Breast epithelium (tissue), 3 donors: ENCODE data around the gene LRP3.

Experiments used
- POLR2AphosphoS5 ChIP-seq, 3 donors: sonication (generic); formaldehyde crosslinking; IDR thresholded peaks; one replicate each; pipeline ENCODE4 v1.6.1; 2017; ENCODE audit warnings: antibody characterized with exemption in 3 of 3
- TF ChIP-seq, protein P1 (sequence below), 3 donors: fragments of 450-650 bp; IDR thresholded peaks; one replicate each; pipeline ENCODE4 v1.5.1; 2016 to 2017; ENCODE audit warnings: antibody characterized with exemption in 3 of 3, mild to moderate bottlenecking in 3 of 3, moderate library complexity in 3 of 3

DNA sequence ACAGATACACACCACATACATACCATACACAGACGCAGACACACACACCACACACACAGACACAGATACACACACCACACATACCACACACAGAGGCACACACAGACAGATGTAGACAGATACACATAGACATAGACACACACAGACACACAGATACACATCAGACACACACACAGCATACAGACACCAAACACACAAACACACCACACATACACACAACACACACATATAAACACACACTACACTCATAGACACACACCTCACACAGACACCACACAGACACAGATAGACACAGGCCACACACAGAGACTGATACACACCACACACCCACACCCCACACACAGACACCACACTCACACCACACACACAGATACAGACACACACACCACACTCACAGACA is 56.4 kb downstream of the LRP3 start:
- TF ChIP-seq, protein P1, sequence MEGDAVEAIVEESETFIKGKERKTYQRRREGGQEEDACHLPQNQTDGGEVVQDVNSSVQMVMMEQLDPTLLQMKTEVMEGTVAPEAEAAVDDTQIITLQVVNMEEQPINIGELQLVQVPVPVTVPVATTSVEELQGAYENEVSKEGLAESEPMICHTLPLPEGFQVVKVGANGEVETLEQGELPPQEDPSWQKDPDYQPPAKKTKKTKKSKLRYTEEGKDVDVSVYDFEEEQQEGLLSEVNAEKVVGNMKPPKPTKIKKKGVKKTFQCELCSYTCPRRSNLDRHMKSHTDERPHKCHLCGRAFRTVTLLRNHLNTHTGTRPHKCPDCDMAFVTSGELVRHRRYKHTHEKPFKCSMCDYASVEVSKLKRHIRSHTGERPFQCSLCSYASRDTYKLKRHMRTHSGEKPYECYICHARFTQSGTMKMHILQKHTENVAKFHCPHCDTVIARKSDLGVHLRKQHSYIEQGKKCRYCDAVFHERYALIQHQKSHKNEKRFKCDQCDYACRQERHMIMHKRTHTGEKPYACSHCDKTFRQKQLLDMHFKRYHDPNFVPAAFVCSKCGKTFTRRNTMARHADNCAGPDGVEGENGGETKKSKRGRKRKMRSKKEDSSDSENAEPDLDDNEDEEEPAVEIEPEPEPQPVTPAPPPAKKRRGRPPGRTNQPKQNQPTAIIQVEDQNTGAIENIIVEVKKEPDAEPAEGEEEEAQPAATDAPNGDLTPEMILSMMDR (IDR thresholded peaks at IDR 0.05) = no peak
- no peak for TF ChIP-seq POLR2AphosphoS5 (IDR thresholded peaks at IDR 0.05)
